ENCODE results near the gene BBLN.

The BBLN gene

DNA sequence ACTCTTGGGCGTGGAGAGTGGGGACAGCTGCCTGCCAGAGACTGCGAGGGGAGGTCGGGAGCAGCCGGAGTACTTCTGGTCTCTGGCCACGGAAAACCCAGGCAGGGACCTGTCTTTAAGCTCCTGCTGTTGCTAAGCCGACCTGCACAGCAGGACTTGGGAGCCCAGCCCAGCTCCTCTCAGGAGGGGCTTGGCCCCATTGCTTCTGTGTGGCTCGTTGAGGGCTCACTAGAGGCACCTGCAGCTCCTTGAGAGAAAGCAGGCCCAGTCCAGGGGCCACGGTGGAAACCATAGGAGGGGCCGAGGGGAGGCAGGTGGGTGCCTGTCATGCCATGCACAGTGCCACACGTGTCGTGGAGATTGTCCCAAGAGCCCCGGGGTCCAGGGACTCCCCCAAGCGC is 14.1 kb upstream of the BBLN start:
- no peak for DNase-seq

DNA sequence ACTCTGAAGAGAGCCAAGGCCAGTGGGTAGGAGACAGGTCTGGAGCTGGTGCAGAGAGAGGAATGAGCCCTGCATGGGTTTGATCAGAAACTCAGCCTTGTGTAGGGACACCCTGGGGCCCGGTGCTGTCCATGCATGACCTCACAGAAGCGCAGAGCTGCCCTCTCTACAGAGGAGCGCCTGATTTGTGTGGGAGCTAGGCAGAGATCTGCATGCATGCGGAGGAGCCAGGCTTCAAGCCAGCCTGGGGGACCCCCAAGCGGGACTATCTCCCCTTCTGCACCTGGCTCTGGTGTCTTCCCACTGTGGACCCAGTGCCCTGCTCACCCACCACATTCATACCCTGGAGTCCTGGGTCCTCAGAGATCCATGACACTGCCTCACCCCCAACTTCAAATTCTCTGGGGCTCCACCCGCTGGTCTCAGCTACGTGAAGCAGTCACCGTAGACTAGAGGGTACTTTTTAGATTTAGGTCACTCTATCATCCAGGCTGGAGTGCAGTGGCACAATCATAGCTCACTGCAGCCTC is 13.4 kb upstream of the BBLN start:
- no peak for DNase-seq

- DNase-seq, result no peak
Observed at GRCh38 chr9:128148509-128149000, 11.5 kb upstream of the BBLN start.

DNA sequence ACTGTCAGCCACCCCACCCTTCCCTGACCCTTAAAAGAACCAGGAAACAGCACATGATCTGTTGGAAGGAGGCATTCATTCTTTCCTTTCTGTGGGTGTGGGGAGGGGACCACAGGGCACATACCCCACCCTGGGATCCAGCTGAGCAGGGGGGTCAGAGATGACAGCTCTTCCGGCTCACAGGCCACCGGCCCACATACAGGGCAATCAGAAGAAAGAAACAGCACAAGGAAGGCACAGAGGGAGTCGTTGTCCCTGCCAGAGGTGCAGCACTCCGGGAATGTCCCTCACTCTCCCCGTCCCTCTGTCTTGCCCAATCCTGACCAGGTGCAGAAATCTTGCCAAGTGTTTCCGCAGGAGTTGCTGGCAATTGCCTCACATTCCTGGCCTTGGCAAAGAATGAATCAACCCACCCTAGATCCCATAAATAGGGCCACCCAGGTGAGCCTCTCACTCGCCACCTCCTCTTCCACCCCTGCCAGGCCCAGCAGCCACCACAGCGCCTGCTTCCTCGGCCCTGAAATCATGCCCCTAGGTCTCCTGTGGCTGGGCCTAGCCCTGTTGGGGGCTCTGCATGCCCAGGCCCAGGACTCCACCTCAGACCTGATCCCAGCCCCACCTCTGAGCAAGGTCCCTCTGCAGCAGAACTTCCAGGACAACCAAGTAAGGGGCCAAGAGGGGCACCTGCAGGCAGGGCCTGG is 10.9 kb upstream of the BBLN start, which contains the start of gene LCN2:
LCN2 (plus strand) TSS at position 453 of the 701 bp plus-strand sequence; CDS start at position 526, 73 bp downstream.
- DNase-seq, result no peak

DNA sequence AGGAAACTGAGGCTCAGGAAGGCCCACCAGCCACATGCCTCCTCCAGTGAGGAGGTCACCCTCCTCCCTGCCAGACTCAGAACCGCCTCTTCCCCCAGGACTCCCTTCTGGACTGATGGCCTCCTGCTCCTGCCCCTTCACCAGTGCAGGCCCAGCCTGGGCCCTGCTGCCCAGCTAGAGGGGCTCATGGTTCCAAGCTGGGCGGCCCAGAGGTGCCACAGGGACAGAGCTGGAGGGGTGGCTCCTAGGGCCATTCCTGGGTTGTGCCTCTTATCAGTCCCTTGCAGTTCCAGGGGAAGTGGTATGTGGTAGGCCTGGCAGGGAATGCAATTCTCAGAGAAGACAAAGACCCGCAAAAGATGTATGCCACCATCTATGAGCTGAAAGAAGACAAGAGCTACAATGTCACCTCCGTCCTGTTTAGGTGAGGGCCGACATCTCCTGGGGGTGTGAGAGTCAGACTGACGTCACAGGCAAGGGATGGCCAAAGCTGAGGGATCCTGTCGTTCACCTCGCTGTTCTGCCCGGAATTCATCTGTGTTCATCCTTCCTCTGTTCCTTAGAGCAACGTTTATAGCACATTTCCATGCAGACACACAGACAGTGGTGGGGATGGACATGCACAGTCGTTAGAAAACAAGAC is 10.0 kb upstream of the BBLN start:
- DNase-seq, result no peak

GRCh38 chr9:128150594-128151308 is 9.3 kb upstream of the BBLN start:
- DNase-seq, result no peak

DNA sequence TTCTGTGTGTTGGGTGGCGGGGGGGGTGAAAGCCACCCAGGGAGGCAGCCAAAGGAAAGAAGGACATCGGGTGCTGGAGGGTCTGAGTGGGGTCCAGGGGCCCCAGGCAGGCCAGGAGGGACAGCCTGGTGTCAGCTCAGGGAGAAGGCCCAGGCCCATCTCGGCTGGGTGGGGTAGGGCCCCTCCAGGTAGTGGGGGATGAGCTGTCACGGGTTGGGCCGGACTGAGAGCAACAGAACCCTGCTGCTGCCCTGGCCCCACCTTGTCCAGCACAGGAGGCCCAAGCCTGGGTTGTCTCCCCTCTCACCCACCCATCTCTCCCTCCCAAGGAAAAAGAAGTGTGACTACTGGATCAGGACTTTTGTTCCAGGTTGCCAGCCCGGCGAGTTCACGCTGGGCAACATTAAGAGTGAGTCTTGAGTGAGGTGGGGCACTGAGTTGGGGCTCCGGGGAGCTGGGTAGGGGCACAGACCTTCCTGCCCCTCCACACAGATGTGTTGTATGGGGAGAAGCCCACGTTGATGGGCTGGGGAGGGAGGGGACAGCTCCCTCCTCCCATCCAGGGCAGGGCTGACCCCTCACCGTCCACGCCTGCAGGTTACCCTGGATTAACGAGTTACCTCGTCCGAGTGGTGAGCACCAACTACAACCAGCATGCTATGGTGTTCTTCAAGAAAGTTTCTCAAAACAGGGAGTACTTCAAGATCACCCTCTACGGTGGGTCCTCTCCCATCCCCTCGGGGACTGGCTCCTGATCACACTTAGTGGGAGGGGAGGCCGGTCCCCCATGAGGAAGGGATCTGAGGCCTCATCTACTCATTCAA is 8.5 kb upstream of the BBLN start:
- DNase-seq, result no peak

DNA sequence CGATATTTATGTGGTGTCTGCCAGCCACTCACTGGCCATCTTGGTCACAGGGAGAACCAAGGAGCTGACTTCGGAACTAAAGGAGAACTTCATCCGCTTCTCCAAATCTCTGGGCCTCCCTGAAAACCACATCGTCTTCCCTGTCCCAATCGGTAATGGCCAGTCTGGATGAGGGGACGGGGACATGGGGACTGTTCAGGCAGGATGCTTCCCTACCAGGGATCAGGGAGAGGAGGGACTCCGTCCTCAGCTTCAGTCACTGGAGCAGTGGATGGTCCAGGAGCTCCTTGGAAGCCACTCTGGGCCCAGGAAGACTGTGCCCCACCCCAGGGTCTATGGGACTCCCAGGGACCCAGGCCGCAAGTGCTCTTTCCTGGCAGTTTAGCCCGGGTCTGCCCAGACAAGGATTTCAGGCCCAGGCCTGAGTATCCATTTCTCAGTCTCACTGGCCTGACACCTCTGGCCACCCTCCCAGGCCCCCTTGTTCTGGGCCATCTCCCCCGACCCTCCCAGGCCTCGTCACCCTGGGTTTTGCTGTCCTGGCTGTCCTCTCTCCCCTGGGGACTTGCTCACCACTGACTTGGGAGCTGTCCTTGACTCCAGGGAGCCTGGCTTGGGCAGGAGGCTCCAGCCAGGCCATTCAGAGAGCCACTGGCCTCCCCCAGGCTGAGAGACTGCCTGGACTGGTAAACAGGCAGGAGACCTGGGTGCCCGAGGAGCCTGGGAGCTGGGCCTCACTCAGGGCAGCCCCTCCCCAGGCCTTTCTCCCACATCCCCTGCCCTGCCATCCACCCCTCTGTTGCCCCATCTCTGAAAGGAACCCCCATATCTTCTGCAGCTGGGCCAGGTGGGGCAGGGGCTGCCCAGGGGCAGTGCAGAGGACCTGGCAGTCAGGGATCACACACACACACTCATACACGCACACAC is 7.7 kb upstream of the BBLN start:
- DNase-seq, result no peak

DNA sequence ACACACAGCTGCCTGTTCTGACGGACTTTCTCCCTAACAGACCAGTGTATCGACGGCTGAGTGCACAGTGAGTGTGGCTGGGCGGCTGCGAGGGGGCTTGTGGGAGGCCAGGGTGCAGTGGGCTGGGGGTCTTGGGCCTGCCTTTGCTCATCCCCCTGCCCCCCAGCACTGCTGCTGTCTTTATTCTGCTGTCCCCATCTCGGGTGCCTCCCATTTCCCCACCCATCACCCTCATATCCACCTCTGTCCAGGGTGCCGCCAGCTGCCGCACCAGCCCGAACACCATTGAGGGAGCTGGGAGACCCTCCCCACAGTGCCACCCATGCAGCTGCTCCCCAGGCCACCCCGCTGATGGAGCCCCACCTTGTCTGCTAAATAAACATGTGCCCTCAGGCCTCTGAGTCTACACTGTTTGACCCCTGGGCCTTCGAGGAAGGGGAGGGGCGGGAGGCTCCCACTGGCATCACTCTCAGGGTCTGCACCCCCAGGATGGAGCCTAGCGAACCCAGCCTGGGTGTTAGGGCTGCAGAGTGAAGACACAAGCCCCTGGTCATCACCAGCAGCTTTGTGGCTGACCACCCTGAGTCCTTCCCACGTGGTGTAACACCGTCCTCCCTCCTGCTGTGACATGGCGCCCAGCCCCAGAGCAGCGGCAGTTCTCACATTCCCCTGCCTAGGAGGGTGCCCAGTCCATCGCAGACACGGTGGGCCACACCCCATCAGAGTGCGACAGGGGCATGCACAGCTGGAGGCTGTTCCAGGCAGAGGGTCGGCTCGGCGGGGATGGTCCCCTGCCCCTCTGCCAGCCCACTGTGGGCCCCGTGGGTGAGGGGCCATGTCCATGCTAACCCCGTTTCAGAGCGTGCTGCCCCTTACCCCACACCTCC is 6.8 kb upstream of the BBLN start:
- DNase-seq, result no peak

- no peak for DNase-seq
Observed at GRCh38 chr9:128153947-128154695, 5.9 kb upstream of the BBLN start.

GRCh38 chr9:128155736-128156500 is 4.1 kb upstream of the BBLN start:
- DNase-seq, result no peak

DNA sequence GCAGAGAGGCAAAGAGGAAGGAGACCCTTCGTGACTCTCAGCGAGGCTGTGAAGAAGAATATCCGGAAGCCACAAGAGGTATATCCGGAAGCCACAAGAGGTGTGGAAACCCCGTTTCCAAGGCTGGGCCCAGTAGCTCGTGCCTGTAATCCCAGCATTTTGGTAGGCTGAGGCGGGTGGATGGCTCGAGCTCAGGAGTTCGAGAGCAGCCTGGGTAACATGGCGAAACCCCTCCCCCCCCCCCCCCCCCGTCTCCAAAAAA is 612 bp upstream of the BBLN start:
- no peak for DNase-seq

DNA sequence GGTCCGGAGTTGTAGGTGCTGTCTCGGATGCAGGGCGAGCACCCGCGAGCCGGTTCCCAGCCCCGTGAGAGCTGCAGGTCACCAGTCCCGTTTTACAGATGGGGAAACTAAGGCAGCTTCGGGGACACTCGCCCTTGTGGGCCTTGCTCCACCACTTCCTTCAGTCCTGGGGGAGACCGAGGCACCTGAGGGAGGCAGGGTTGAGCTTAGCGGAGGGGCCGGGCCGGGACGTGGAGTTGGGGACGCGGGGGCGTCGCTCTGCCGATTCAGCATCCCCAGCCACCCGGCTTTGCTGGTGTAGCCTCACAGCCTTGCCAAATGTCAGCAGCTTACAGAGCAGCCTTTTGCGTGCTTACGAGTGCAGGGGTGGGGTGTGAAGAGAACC is 530 bp downstream of the BBLN start:
- no peak for DNase-seq

GRCh38 chr9:128161215-128161902 is 1.3 kb downstream of the BBLN start:
- no peak for DNase-seq

- DNase-seq, result no peak
Observed at GRCh38 chr9:128162215-128163026, 2.4 kb downstream of the BBLN start.

GRCh38 chr9:128163027-128163515 is 3.0 kb downstream of the BBLN start:
- no peak for DNase-seq

GRCh38 chr9:128163523-128164306 is 3.6 kb downstream of the BBLN start:
- no peak for DNase-seq
